ENCODE results near the gene RNF150. TPM values are rescaled to one million over a fixed set of nuclear protein-coding genes. Genes with fewer than 3 reads are reported as not detected.

Gene RNF150
- total and polyA plus RNA-seq, 2 of the 8 experiments (the other 6 are each of a cell fraction or from before 2014, with no cell fraction given), result 3.4 to 4.8 TPM

DNA sequence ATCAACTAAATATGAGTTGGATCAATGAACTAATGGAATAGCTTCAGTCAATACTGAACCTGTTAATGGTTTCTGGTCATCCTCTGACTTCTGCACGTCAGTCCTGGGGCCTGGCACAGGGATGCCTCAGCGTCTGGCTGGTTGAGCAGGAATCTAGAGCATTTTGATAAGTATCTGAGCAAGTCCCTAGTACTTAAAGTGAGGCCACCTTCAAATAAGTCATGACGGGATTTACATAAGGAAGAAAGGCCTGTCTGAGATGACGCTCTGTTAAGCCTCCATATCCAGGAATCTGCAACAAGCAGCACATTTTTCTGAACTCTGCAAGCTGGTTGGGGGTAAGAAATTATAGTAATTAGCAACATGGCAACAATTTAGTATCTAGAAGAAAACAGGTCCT, 293.9 kb downstream of the RNF150 start:
- H3K56ac ChIP-seq (replicated peaks; ENCODE audit: insufficient read length, low read depth, low read length), result no peak overlapping the region
- no peak overlapping the region for H3K9ac ChIP-seq (replicated peaks in 1 of 4; ENCODE audit: extremely low read depth in 1 of 4, low read depth in 3 of 4, low read length in 3 of 4)
- no peak overlapping the region for H2BK15ac ChIP-seq (ENCODE audit: low read length)
- H4K91ac ChIP-seq (replicated peaks; ENCODE audit: insufficient read length, low read length), result no peak overlapping the region
- H3K18ac ChIP-seq (ENCODE audit: extremely low read depth, low read length), result no peak overlapping the region
- ChIA-PET POLR2A (ENCODE audit: partially characterized antibody) (interaction anchor here (0.9 kb wide), 1 partner anchor 14 kb away, joined by 3 read pairs; no protein-coding TSS in a partner anchor), CTCF (ENCODE audit: partially characterized antibody) (interaction anchor here (0.6 to 1.9 kb wide), 5 partner anchors 11 to 258 kb away, joined by 3 to 5 read pairs (median 3); no protein-coding TSS in a partner anchor)
- H2AK5ac ChIP-seq (ENCODE audit: low read depth, low read length), result no peak overlapping the region
- no peaks in the 10 kb centered on the region for H3K79me1 ChIP-seq (ENCODE audit: low read depth, low read length)
- no peaks in the 10 kb centered on the region for H3K36me3 ChIP-seq (ENCODE audit: control insufficient read depth in 2 of 4, insufficient read depth in 4 of 4, low read length in 3 of 4)
- no peak for TF ChIP-seq TAF7 (optimal IDR thresholded peaks at IDR 0.05; ENCODE audit: borderline replicate concordance, low read depth, low read length)
- no peak for TF ChIP-seq SIRT6 (IDR thresholded peaks at IDR 0.05; ENCODE audit: low read length)
- TF ChIP-seq POU5F1 (IDR thresholded peaks at IDR 0.05; ENCODE audit: low read depth, low read length), result no peak
- TF ChIP-seq RBBP5 (IDR thresholded peaks at IDR 0.05; ENCODE audit: borderline replicate concordance, low read depth, low read length), result no peak
- no peak for TF ChIP-seq KDM4A (IDR thresholded peaks at IDR 0.05; ENCODE audit: low read depth, low read length, severe bottlenecking)
- no peak overlapping the region for H4K5ac ChIP-seq (ENCODE audit: insufficient read length, low read depth, low read length)
- H2BK12ac ChIP-seq (ENCODE audit: low read depth, low read length), result no peak overlapping the region
- no peak overlapping the region for H3K4me3 ChIP-seq (ENCODE audit: extremely low read depth in 1 of 4, insufficient read depth in 2 of 4, low read depth in 3 of 4, low read length in 4 of 4)
- H4K8ac ChIP-seq (ENCODE audit: extremely low read depth, insufficient read depth, low read length), result no peak overlapping the region
- no peaks in the 10 kb centered on the region for H3K4me1 ChIP-seq (replicated peaks in 1 of 4; ENCODE audit: control insufficient read depth in 3 of 4, insufficient read depth in 4 of 4, low read length in 3 of 4)
- no peak overlapping the region for H2BK5ac ChIP-seq (ENCODE audit: low read depth, low read length)
- no peak overlapping the region for H3K4ac ChIP-seq (replicated peaks; ENCODE audit: insufficient read length, low read depth, low read length)
- no peaks in the 10 kb centered on the region for H3K9me3 ChIP-seq (ENCODE audit: insufficient read depth in 2 of 2, low read depth in 1 of 2, low read length in 1 of 2)
- H3K4me2 ChIP-seq (ENCODE audit: insufficient read depth in 1 of 2, low read depth in 2 of 2, low read length in 2 of 2), result no peak overlapping the region
- no peak overlapping the region for H2BK20ac ChIP-seq (ENCODE audit: low read length)
- no peak overlapping the region for H2BK120ac ChIP-seq (replicated peaks; ENCODE audit: low read depth, low read length)
- H3K23me2 ChIP-seq (ENCODE audit: low read depth, low read length), result no peaks in the 10 kb centered on the region
- no peak overlapping the region for H2AFZ ChIP-seq (ENCODE audit: low read length)
- H3K23ac ChIP-seq (ENCODE audit: insufficient read length), result no peak overlapping the region
- FAIRE-seq (no peak), DNase-seq (ENCODE audit: low read depth in 1 of 2, low spot score in 2 of 2) (no peak)
- 90% methylated on average over 4 of the region's 4 CpGs; no CpG with 5 or more reads in 1 of the 2 experiments for WGBS, 2 experiments (ENCODE audit: extremely low coverage in 1 of 2, insufficient coverage in 1 of 2, insufficient read length in 1 of 2, insufficient replicate concordance in 2 of 2, low coverage in 1 of 2, low lambda C conversion rate in 2 of 2, missing lambda C conversion rate in 1 of 2)
- no peak overlapping the region for H3K14ac ChIP-seq (ENCODE audit: insufficient read length)
- no peak overlapping the region for H3K27ac ChIP-seq (ENCODE audit: low read depth, low read length)
- no peaks in the 10 kb centered on the region for H4K20me1 ChIP-seq (replicated peaks in 1 of 2; ENCODE audit: control insufficient read depth in 1 of 2, insufficient read depth in 2 of 2, low read length in 2 of 2)
- H3K79me2 ChIP-seq (ENCODE audit: control insufficient read depth in 1 of 2, insufficient read depth in 2 of 2, low read length in 2 of 2), result no peaks in the 10 kb centered on the region
- no peaks in the 10 kb centered on the region for H3K27me3 ChIP-seq (replicated peaks in 1 of 4; ENCODE audit: control insufficient read depth in 3 of 4, extremely low read depth in 1 of 4, insufficient read depth in 3 of 4, low read length in 3 of 4)

All from H1 (cell line).